Tibial nerve (tissue), 4 donors: ENCODE data around the gene ZNF512. TPM values are rescaled to one million over a fixed set of nuclear protein-coding genes. Genes with fewer than 3 reads are reported as not detected.
A peak's percentile ranks its signal among the peaks of the same experiment; 100 is the strongest.
"Not testable (repeated sequence)": the region's sequence is repeated elsewhere in the genome, so short reads cannot be mapped to it uniquely, and the experiment has no call there.

ENCODE experiments used
- DNase-seq, 2 donors: peaks; one replicate each; pipeline ENCODE4 v3.0.0-alpha.2; 2019; ENCODE audit warnings: low spot score in 2 of 2
- H3K27ac ChIP-seq, 4 donors: fragments of 200-600 bp; sonication (generic) in 3 of 4; one replicate each; pipeline ENCODE4 v1.5.1; 2017 to 2019; ENCODE audit warnings: mild to moderate bottlenecking in 1 of 4
- H3K27me3 ChIP-seq, 2 donors: fragments of 200-600 bp; sonication (generic) in 1 of 2; one replicate each; pipeline versions ENCODE4 v1.5.1 to v1.6.0; 2017 to 2019
- H3K36me3 ChIP-seq, 3 donors: fragments of 200-600 bp; sonication (generic); one replicate each; pipeline ENCODE4 v1.5.1; 2018 to 2019
- H3K4me1 ChIP-seq, 4 donors: fragments of 200-600 bp; sonication (generic) in 3 of 4; one replicate each; pipeline ENCODE4 v1.5.1; 2017 to 2019
- H3K4me3 ChIP-seq, 4 donors: fragments of 200-600 bp; sonication (generic) in 3 of 4; one replicate each; pipeline ENCODE4 v1.5.1; 2017 to 2019; ENCODE audit warnings: mild to moderate bottlenecking in 1 of 4, moderate library complexity in 1 of 4
- H3K9me3 ChIP-seq, 4 donors: fragments of 200-600 bp; sonication (generic) in 3 of 4; one replicate each; pipeline ENCODE4 v1.5.1; 2017 to 2019
- CTCF ChIP-seq, 5 experiments: fragments of 200-600 bp in 3 of 5; fragments of 450-650 bp in 2 of 5; sonication (generic) in 3 of 5; IDR thresholded peaks; one replicate each; pipeline ENCODE4 v1.5.1; 2016 to 2019; ENCODE audit warnings: antibody characterized with exemption in 5 of 5, mild to moderate bottlenecking in 3 of 5, moderate library complexity in 2 of 5
- EP300 ChIP-seq, 2 donors: sonication (generic); formaldehyde crosslinking; IDR thresholded peaks; one replicate each; pipeline ENCODE4 v1.6.1; 2017; ENCODE audit warnings: antibody characterized with exemption in 2 of 2, mild to moderate bottlenecking in 1 of 2
- POLR2A ChIP-seq, 2 donors: fragments of 450-650 bp; IDR thresholded peaks; one replicate each; pipeline ENCODE4 v1.6.1; 2017; ENCODE audit warnings: antibody characterized with exemption in 2 of 2, mild to moderate bottlenecking in 2 of 2, moderate library complexity in 2 of 2
- WGBS, 2 donors: methylation state at CpG; one replicate each; pipeline ENCODE4 v1.1.5; 2018; 5-methylcytosine and 5-hydroxymethylcytosine counted together
- total RNA-seq, 4 donors: library from RNA; depleted of rRNA; stranded (reverse); fragments of >200 nt; gene quantifications; one replicate each; pipeline ENCODE4 v1.1.0, GENCODE V29; 2016

The ZNF512 gene
- total RNA-seq, 4 donors from 2014 or later = 29.9 to 52.0 (median 42.4) TPM

GRCh38 chr2:27622921-27623384 is 40.1 kb downstream of the ZNF512 start:
- peaks cover 0 to 16% (median 4%) of the 10 kb centered on the region in 4 donors for H3K4me1 ChIP-seq
- WGBS, 2 donors = 76 to 85% methylated on average over 3 of the region's 3 CpGs
- no peaks in the 10 kb centered on the region for H3K9me3 ChIP-seq
- no peak for DNase-seq
- H3K27me3 ChIP-seq = no peaks in the 10 kb centered on the region
- no peak for TF ChIP-seq CTCF (IDR thresholded peaks at IDR 0.05)
- no peak for TF ChIP-seq POLR2A (IDR thresholded peaks at IDR 0.05)
- no peak for TF ChIP-seq EP300 (IDR thresholded peaks at IDR 0.05)
- no peak overlapping the region for H3K27ac ChIP-seq
- H3K36me3 ChIP-seq = peaks cover 0 to 65% (median 7%) of the 10 kb centered on the region in 3 donors
- H3K4me3 ChIP-seq = no peak overlapping the region

GRCh38 chr2:27624943-27625342 is 42.1 kb downstream of the ZNF512 start:
- H3K9me3 ChIP-seq = no peaks in the 10 kb centered on the region
- peaks cover 0 to 49% (median 7%) of the 10 kb centered on the region in 3 donors for H3K36me3 ChIP-seq
- no peaks in the 10 kb centered on the region for H3K27me3 ChIP-seq
- no peak overlapping the region for H3K27ac ChIP-seq
- peaks cover 0 to 25% (median 9%) of the 10 kb centered on the region in 4 donors for H3K4me1 ChIP-seq
- no peak overlapping the region for H3K4me3 ChIP-seq
- TF ChIP-seq EP300 (IDR thresholded peaks at IDR 0.05) = no peak
- DNase-seq = no peak

GRCh38 chr2:27626323-27626722 is 43.5 kb downstream of the ZNF512 start:
- peaks cover 0 to 46% (median 3%) of the 10 kb centered on the region in 3 donors for H3K36me3 ChIP-seq
- DNase-seq, H3K9me3 ChIP-seq, H3K27ac ChIP-seq, H3K27me3 ChIP-seq, H3K4me3 ChIP-seq: not testable (repeated sequence)
- H3K4me1 ChIP-seq = peaks cover 0 to 32% (median 11%) of the 10 kb centered on the region in 4 donors
- WGBS, 2 donors = 95% methylated on average over 1 of the region's 1 CpG

GRCh38 chr2:27626921-27627320 is 44.1 kb downstream of the ZNF512 start:
- H3K4me1 ChIP-seq = peaks cover 0 to 32% (median 11%) of the 10 kb centered on the region in 4 donors
- H3K27me3 ChIP-seq, DNase-seq, H3K9me3 ChIP-seq, H3K4me3 ChIP-seq: not testable (repeated sequence)
- 52 to 63% methylated on average over 3 of the region's 3 CpGs for WGBS, 2 donors
- peaks cover 0 to 46% (median 0%) of the 10 kb centered on the region in 3 donors for H3K36me3 ChIP-seq
- H3K27ac ChIP-seq = peak overlapping the region in 1 of 4 donors; percentile 61

GRCh38 chr2:27627963-27628766 is 45.3 kb downstream of the ZNF512 start:
- DNase-seq = no peak
- peaks cover 0 to 46% (median 2%) of the 10 kb centered on the region in 3 donors for H3K36me3 ChIP-seq
- H3K27ac ChIP-seq = peak overlapping the region; percentile 62 to 85 (median 80)
- 6 to 7% methylated on average over 10 to 18 of the region's 21 CpGs for WGBS, 2 donors
- H3K4me1 ChIP-seq = peaks cover 0 to 32% (median 11%) of the 10 kb centered on the region in 4 donors
- H3K27me3 ChIP-seq = no peaks in the 10 kb centered on the region
- TF ChIP-seq POLR2A (IDR thresholded peaks at IDR 0.05) (no peak), CTCF (IDR thresholded peaks at IDR 0.05) (no peak), EP300 (IDR thresholded peaks at IDR 0.05) (no peak)
- no peaks in the 10 kb centered on the region for H3K9me3 ChIP-seq
- peak overlapping the region; percentile 60 to 73 (median 64) for H3K4me3 ChIP-seq

- Histone ChIP-seq H3K27ac (peak within 1 kb of the TSS; percentile 62 to 85 (median 80)), H3K36me3 (peaks cover 0 to 45% (median 5%) of the 10 kb centered on the region in 3 donors), H3K4me3 (peak within 1 kb of the TSS; percentile 60 to 73 (median 64)), H3K4me1 (peaks cover 0 to 32% (median 11%) of the 10 kb centered on the region in 4 donors), H3K9me3 (no peaks in the 10 kb centered on the region), H3K27me3 (no peaks in the 10 kb centered on the region)
- peak; percentile 67 to 82 for DNase-seq
- WGBS, 2 donors = 1% methylated on average over 40 to 44 of the region's 44 CpGs
- TF ChIP-seq POLR2A (IDR thresholded peaks at IDR 0.05) (peak in 1 of 2 donors; percentile 50), EP300 (IDR thresholded peaks at IDR 0.05) (peak; percentile 45 to 82), CTCF (IDR thresholded peaks at IDR 0.05) (no peak)
Observed at GRCh38 chr2:27628767-27629709, 46.2 kb downstream of the ZNF512 start, which contains the start of the genes CCDC121 and GPN1. CCDC121 (minus strand) TSS chr2:27629012; CDS start chr2:27627799, 1,213 bp downstream. GPN1 (plus strand) TSS chr2:27629050; CDS start chr2:27629059, 9 bp downstream.

GRCh38 chr2:27630257-27630656 is 47.4 kb downstream of the ZNF512 start:
- not testable (repeated sequence) for DNase-seq, H3K27me3 ChIP-seq, H3K9me3 ChIP-seq, H3K4me3 ChIP-seq, H3K27ac ChIP-seq
- Histone ChIP-seq H3K4me1 (peaks cover 0 to 32% (median 11%) of the 10 kb centered on the region in 4 donors), H3K36me3 (peaks cover 0 to 48% (median 5%) of the 10 kb centered on the region in 3 donors)
- 96 to 100% methylated on average over 2 of the region's 2 CpGs for WGBS, 2 donors
